Activated naive CD8-positive, alpha-beta T cell treated with anti-CD3 and anti-CD28 coated beads, Interleukin-2, amount 50 U/mL, for 24 hours (primary cell): ENCODE measurements around the gene RPL38.

Experiments used
- ATAC-seq: fragments of 150-1000 bp; cut with Tn5 transposase; one replicate; pipeline ENCODE4 v1.10.0; 2021
- DNase-seq: peaks from one replicate; pipeline ENCODE4 v3.0.0; 2021
- H3K27ac Mint-ChIP-seq: one replicate; pipeline ENCODE4 v1.8.0; 2021; ENCODE audit warnings: mild to moderate bottlenecking, mixed read lengths
- H3K27me3 Mint-ChIP-seq: one replicate; pipeline ENCODE4 v1.8.0; 2021; ENCODE audit warnings: mixed read lengths
- H3K36me3 Mint-ChIP-seq: one replicate; pipeline ENCODE4 v1.8.0; 2021; ENCODE audit warnings: low read depth, mixed read lengths
- H3K4me1 Mint-ChIP-seq: one replicate; pipeline ENCODE4 v1.8.0; 2021; ENCODE audit warnings: mixed read lengths
- H3K4me3 Mint-ChIP-seq: one replicate; pipeline ENCODE4 v1.8.0; 2021; ENCODE audit warnings: mild to moderate bottlenecking, moderate library complexity, mixed read lengths
- H3K9me3 Mint-ChIP-seq: one replicate; pipeline ENCODE4 v1.8.0; 2021; ENCODE audit warnings: mixed read lengths

Gene RPL38

GRCh38 chr17:74203439-74204240, at the start of gene RPL38:
Gene RPL38, plus strand, starts transcription at chr17:74203678. Its CDS starts 278 bp downstream, at chr17:74203956.
- Mint-ChIP-seq H3K27ac (peak within 1 kb of the TSS; percentile 99), H3K4me1 (peaks cover 48% of the 10 kb centered on the region), H3K4me3 (peak within 1 kb of the TSS; percentile 93), H3K9me3 (no peaks in the 10 kb centered on the region), H3K36me3 (peaks cover 45% of the 10 kb centered on the region), H3K27me3 (peaks cover 26% of the 10 kb centered on the region)
- peak; percentile 98 for DNase-seq
- ATAC-seq, result peak; percentile 67

- ATAC-seq (no peak), DNase-seq (no peak)
- Mint-ChIP-seq H3K4me1 (no peaks in the 10 kb centered on the region), H3K36me3 (no peaks in the 10 kb centered on the region), H3K27me3 (peaks cover 19% of the 10 kb centered on the region), H3K9me3 (no peaks in the 10 kb centered on the region), H3K27ac (no peak overlapping the region), H3K4me3 (no peak overlapping the region)
Observed at GRCh38 chr17:74153821-74154430, 49.6 kb upstream of the RPL38 start.

GRCh38 chr17:74156878-74157277, 46.6 kb upstream of the RPL38 start:
- DNase-seq (no peak), ATAC-seq (no peak)
- no peak overlapping the region for H3K4me3 Mint-ChIP-seq
- no peaks in the 10 kb centered on the region for H3K4me1 Mint-ChIP-seq
- H3K27ac Mint-ChIP-seq, result no peak overlapping the region
- no peaks in the 10 kb centered on the region for H3K9me3 Mint-ChIP-seq
- H3K27me3 Mint-ChIP-seq, result peaks cover 19% of the 10 kb centered on the region
- no peaks in the 10 kb centered on the region for H3K36me3 Mint-ChIP-seq

- peaks cover 19% of the 10 kb centered on the region for H3K27me3 Mint-ChIP-seq
- ATAC-seq (no peak), DNase-seq (no peak)
- H3K4me3 Mint-ChIP-seq, result no peak overlapping the region
- H3K4me1 Mint-ChIP-seq, result no peaks in the 10 kb centered on the region
- no peak overlapping the region for H3K27ac Mint-ChIP-seq
- H3K9me3 Mint-ChIP-seq, result no peaks in the 10 kb centered on the region
- no peaks in the 10 kb centered on the region for H3K36me3 Mint-ChIP-seq
Observed at GRCh38 chr17:74157366-74157765, 46.1 kb upstream of the RPL38 start.

GRCh38 chr17:74158761-74159160, 44.7 kb upstream of the RPL38 start:
- no peaks in the 10 kb centered on the region for H3K36me3 Mint-ChIP-seq
- H3K9me3 Mint-ChIP-seq, result no peaks in the 10 kb centered on the region
- H3K27ac Mint-ChIP-seq, result no peak overlapping the region
- no peaks in the 10 kb centered on the region for H3K4me1 Mint-ChIP-seq
- DNase-seq (no peak), ATAC-seq (no peak)
- peaks cover 19% of the 10 kb centered on the region for H3K27me3 Mint-ChIP-seq
- no peak overlapping the region for H3K4me3 Mint-ChIP-seq

GRCh38 chr17:74159226-74159840, 44.1 kb upstream of the RPL38 start:
- Mint-ChIP-seq H3K27ac (no peak overlapping the region), H3K9me3 (no peaks in the 10 kb centered on the region), H3K27me3 (peaks cover 16% of the 10 kb centered on the region), H3K36me3 (no peaks in the 10 kb centered on the region), H3K4me3 (no peak overlapping the region), H3K4me1 (no peaks in the 10 kb centered on the region)
- DNase-seq, result no peak
- no peak for ATAC-seq

- Mint-ChIP-seq H3K4me1 (no peaks in the 10 kb centered on the region), H3K27me3 (peaks cover 11% of the 10 kb centered on the region), H3K9me3 (no peaks in the 10 kb centered on the region), H3K4me3 (no peak overlapping the region), H3K27ac (no peak overlapping the region), H3K36me3 (no peaks in the 10 kb centered on the region)
- no peak for ATAC-seq
- DNase-seq, result no peak
Observed at GRCh38 chr17:74160656-74161502, 42.6 kb upstream of the RPL38 start.

- Mint-ChIP-seq H3K9me3 (no peaks in the 10 kb centered on the region), H3K4me3 (no peak overlapping the region), H3K27me3 (peaks cover 11% of the 10 kb centered on the region), H3K36me3 (no peaks in the 10 kb centered on the region), H3K4me1 (no peaks in the 10 kb centered on the region), H3K27ac (no peak overlapping the region)
- DNase-seq (no peak), ATAC-seq (no peak)
Observed at GRCh38 chr17:74161503-74161875, 42.0 kb upstream of the RPL38 start.

- Mint-ChIP-seq H3K4me1 (no peaks in the 10 kb centered on the region), H3K27me3 (peaks cover 13% of the 10 kb centered on the region), H3K9me3 (no peaks in the 10 kb centered on the region), H3K4me3 (no peak overlapping the region), H3K36me3 (no peaks in the 10 kb centered on the region), H3K27ac (no peak overlapping the region)
- ATAC-seq, result no peak
- no peak for DNase-seq
Observed at GRCh38 chr17:74163271-74163821, 40.1 kb upstream of the RPL38 start.

GRCh38 chr17:74163836-74164235, 39.6 kb upstream of the RPL38 start:
- H3K27me3 Mint-ChIP-seq, result peaks cover 13% of the 10 kb centered on the region
- H3K4me3 Mint-ChIP-seq, result no peak overlapping the region
- no peaks in the 10 kb centered on the region for H3K9me3 Mint-ChIP-seq
- H3K4me1 Mint-ChIP-seq, result no peaks in the 10 kb centered on the region
- no peak for ATAC-seq
- no peak overlapping the region for H3K27ac Mint-ChIP-seq
- H3K36me3 Mint-ChIP-seq, result no peaks in the 10 kb centered on the region
- no peak for DNase-seq

GRCh38 chr17:74164446-74165045, 38.9 kb upstream of the RPL38 start:
- H3K27ac Mint-ChIP-seq, result no peak overlapping the region
- ATAC-seq (no peak), DNase-seq (no peak)
- no peaks in the 10 kb centered on the region for H3K36me3 Mint-ChIP-seq
- H3K27me3 Mint-ChIP-seq, result peaks cover 17% of the 10 kb centered on the region
- H3K4me3 Mint-ChIP-seq, result no peak overlapping the region
- no peaks in the 10 kb centered on the region for H3K9me3 Mint-ChIP-seq
- H3K4me1 Mint-ChIP-seq, result no peaks in the 10 kb centered on the region

GRCh38 chr17:74165797-74166365, 37.6 kb upstream of the RPL38 start:
- ATAC-seq, result no peak
- no peak for DNase-seq
- no peak overlapping the region for H3K27ac Mint-ChIP-seq
- H3K9me3 Mint-ChIP-seq, result no peaks in the 10 kb centered on the region
- H3K4me1 Mint-ChIP-seq, result no peaks in the 10 kb centered on the region
- no peak overlapping the region for H3K4me3 Mint-ChIP-seq
- no peaks in the 10 kb centered on the region for H3K36me3 Mint-ChIP-seq
- peaks cover 19% of the 10 kb centered on the region for H3K27me3 Mint-ChIP-seq

GRCh38 chr17:74170924-74171323, 32.6 kb upstream of the RPL38 start:
- Mint-ChIP-seq H3K4me1 (no peaks in the 10 kb centered on the region), H3K4me3 (no peak overlapping the region), H3K9me3 (no peaks in the 10 kb centered on the region), H3K27me3 (peaks cover 16% of the 10 kb centered on the region), H3K27ac (no peak overlapping the region), H3K36me3 (no peaks in the 10 kb centered on the region)
- ATAC-seq, result no peak
- no peak for DNase-seq

- H3K27me3 Mint-ChIP-seq, result peaks cover 21% of the 10 kb centered on the region
- ATAC-seq (no peak), DNase-seq (no peak)
- no peaks in the 10 kb centered on the region for H3K4me1 Mint-ChIP-seq
- H3K4me3 Mint-ChIP-seq, result no peak overlapping the region
- no peaks in the 10 kb centered on the region for H3K9me3 Mint-ChIP-seq
- no peak overlapping the region for H3K27ac Mint-ChIP-seq
- no peaks in the 10 kb centered on the region for H3K36me3 Mint-ChIP-seq
Observed at GRCh38 chr17:74172700-74173099, 30.8 kb upstream of the RPL38 start.
